Measurements from ENCODE around the gene SIM2.

GRCh38 chr21:36765229-36765628, 66.3 kb downstream of the SIM2 start:
- TF ChIP-seq CTCF (IDR thresholded peaks at IDR 0.05; ENCODE audit: insufficient read depth, low read depth, low read length) = no peak
- no peak for TF ChIP-seq EZH2 (IDR thresholded peaks at IDR 0.05; ENCODE audit: insufficient read depth, low read length)

Data from astrocyte (in vitro differentiated cells and primary cell).